ENCODE data around the gene SLC9C1.

The SLC9C1 gene

GRCh38 chr3:112334691-112335433 lies 40.8 kb upstream of the SLC9C1 start:
- H3K27me3 ChIP-seq (ENCODE audit: insufficient read depth, insufficient read length) = no peaks in the 10 kb centered on the region
- H3K4me1 ChIP-seq (ENCODE audit: insufficient read depth, insufficient read length) = no peaks in the 10 kb centered on the region
- no peak overlapping the region for H3K9ac ChIP-seq (ENCODE audit: insufficient read length, low read depth)
- no peak for TF ChIP-seq YY1 (IDR thresholded peaks at IDR 0.05; ENCODE audit: insufficient read depth, insufficient read length)
- no peak for TF ChIP-seq ZNF274 (IDR thresholded peaks at IDR 0.05; ENCODE audit: low read depth, low read length)
- no peak for TF ChIP-seq SUZ12 (IDR thresholded peaks at IDR 0.05; ENCODE audit: extremely low read depth, insufficient read depth, insufficient read length)
- H3K4me3 ChIP-seq (ENCODE audit: insufficient read length, low read depth) = no peak overlapping the region
- no peak for DNase-seq (ENCODE audit: low read depth, low spot score)
- no peaks in the 10 kb centered on the region for H3K9me3 ChIP-seq (ENCODE audit: insufficient read depth, low read length)
- H3K36me3 ChIP-seq (ENCODE audit: insufficient read depth, insufficient read length, low read length) = peaks cover 14% of the 10 kb centered on the region

DNA sequence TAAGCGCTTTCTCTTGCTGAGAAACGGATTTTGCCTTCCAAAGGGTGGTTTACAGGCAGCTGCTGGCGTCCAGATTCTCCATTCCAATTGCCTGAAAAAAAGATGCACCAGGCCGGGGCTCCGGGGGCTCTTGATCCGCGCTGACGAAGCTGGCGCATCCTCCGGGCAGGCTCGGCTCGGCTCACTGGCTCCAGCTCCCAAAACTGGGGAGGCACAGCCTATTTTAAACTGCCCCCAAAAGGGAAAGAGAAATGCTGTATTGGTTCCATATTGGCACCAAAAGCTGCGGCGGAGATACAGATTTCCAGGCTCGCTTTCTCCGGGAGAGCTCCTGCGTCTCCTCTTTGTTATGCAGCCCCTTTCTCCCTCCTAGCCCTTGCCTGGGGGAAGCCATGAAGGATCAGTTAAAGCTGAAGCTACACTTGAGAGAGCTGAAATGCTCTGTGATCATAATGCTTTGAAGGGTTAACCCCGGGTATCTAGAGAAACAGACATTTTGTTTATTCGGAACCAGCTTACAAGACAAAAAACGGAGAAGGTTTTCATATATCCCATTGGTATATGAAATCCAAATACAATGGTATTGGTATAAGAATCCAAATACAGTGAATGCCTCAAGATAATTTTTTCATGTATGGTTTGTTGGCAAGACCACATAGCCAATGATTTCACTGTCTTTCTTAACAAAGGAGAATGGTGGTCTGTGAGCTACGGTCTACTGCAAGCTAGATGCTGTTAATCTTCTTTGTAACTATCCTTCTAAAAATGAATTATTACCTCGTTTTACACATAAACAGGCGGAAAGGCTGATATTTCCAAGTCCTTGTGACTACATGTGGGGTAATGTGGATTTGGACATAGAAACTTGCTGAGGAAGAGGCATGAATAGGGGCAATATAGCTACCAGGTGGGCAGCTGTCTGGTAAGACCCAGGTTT lies 39.6 kb upstream of the SLC9C1 start:
- Histone ChIP-seq H3K9me3 (ENCODE audit: insufficient read depth, low read length) (no peaks in the 10 kb centered on the region), H3K27me3 (ENCODE audit: insufficient read depth, insufficient read length) (no peaks in the 10 kb centered on the region)
- DNase-seq (ENCODE audit: low read depth, low spot score) = peak; percentile 57

GRCh38 chr3:112333002-112333380 lies 39.0 kb upstream of the SLC9C1 start, which contains the start of gene CD200:
CD200 (plus strand) TSS chr3:112333156; CDS start chr3:112333213, 57 bp downstream.
- Histone ChIP-seq H3K27me3 (ENCODE audit: insufficient read depth, insufficient read length) (no peaks in the 10 kb centered on the region), H3K4me1 (ENCODE audit: insufficient read depth, insufficient read length) (no peaks in the 10 kb centered on the region), H3K9me3 (ENCODE audit: insufficient read depth, low read length) (no peaks in the 10 kb centered on the region), H3K36me3 (ENCODE audit: insufficient read depth, insufficient read length, low read length) (peaks cover 14% of the 10 kb centered on the region), H3K4me3 (ENCODE audit: insufficient read length, low read depth) (peak within 1 kb of the TSS; percentile 80), H3K9ac (ENCODE audit: insufficient read length, low read depth) (peak within 1 kb of the TSS; percentile 91)
- no peak for TF ChIP-seq ZNF274 (IDR thresholded peaks at IDR 0.05; ENCODE audit: low read depth, low read length)
- no peak for TF ChIP-seq SUZ12 (IDR thresholded peaks at IDR 0.05; ENCODE audit: extremely low read depth, insufficient read depth, insufficient read length)
- no peak for TF ChIP-seq YY1 (IDR thresholded peaks at IDR 0.05; ENCODE audit: insufficient read depth, insufficient read length)
- DNase-seq (ENCODE audit: low read depth, low spot score) = peak; percentile 59

More for the DNA sequence above, 39.6 kb upstream of the SLC9C1 start:
- TF ChIP-seq ZNF274 (IDR thresholded peaks at IDR 0.05; ENCODE audit: low read depth, low read length) = no peak
- TF ChIP-seq YY1 (IDR thresholded peaks at IDR 0.05; ENCODE audit: insufficient read depth, insufficient read length) = peak; percentile 29
- no peaks in the 10 kb centered on the region for H3K4me1 ChIP-seq (ENCODE audit: insufficient read depth, insufficient read length)
- H3K36me3 ChIP-seq (ENCODE audit: insufficient read depth, insufficient read length, low read length) = peaks cover 14% of the 10 kb centered on the region
- peak overlapping the region; percentile 80 for H3K4me3 ChIP-seq (ENCODE audit: insufficient read length, low read depth)
- H3K9ac ChIP-seq (ENCODE audit: insufficient read length, low read depth) = peak overlapping the region; percentile 91

DNA sequence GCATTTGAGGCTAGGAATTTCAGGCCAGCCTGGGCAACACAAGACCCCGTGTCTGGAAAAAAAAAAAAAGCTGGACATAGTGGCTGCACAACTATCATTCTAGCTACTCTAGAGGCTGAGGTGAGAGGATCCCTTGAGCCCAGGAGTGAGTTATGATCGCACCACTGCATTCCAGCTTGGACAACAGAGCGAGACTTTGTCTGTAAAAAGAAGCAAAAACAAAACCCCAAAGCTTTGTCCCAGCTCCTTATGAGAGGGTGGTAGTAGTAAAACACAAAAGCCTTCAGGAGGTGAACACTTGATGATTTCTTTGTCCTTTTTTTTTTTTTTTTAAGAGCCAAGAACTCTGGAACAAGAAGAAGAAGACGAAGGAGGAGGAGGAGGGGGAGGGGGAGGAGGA lies 37.8 kb upstream of the SLC9C1 start:
- peak overlapping the region; percentile 11 for H3K9ac ChIP-seq (ENCODE audit: insufficient read length, low read depth)
- no peaks in the 10 kb centered on the region for H3K27me3 ChIP-seq (ENCODE audit: insufficient read depth, insufficient read length)
- no peaks in the 10 kb centered on the region for H3K4me1 ChIP-seq (ENCODE audit: insufficient read depth, insufficient read length)
- TF ChIP-seq YY1 (IDR thresholded peaks at IDR 0.05; ENCODE audit: insufficient read depth, insufficient read length) = no peak
- TF ChIP-seq ZNF274 (IDR thresholded peaks at IDR 0.05; ENCODE audit: low read depth, low read length) = no peak
- no peaks in the 10 kb centered on the region for H3K9me3 ChIP-seq (ENCODE audit: insufficient read depth, low read length)
- no peak overlapping the region for H3K4me3 ChIP-seq (ENCODE audit: insufficient read length, low read depth)
- no peak for DNase-seq (ENCODE audit: low read depth, low spot score)
- peaks cover 12% of the 10 kb centered on the region for H3K36me3 ChIP-seq (ENCODE audit: insufficient read depth, insufficient read length, low read length)

DNA sequence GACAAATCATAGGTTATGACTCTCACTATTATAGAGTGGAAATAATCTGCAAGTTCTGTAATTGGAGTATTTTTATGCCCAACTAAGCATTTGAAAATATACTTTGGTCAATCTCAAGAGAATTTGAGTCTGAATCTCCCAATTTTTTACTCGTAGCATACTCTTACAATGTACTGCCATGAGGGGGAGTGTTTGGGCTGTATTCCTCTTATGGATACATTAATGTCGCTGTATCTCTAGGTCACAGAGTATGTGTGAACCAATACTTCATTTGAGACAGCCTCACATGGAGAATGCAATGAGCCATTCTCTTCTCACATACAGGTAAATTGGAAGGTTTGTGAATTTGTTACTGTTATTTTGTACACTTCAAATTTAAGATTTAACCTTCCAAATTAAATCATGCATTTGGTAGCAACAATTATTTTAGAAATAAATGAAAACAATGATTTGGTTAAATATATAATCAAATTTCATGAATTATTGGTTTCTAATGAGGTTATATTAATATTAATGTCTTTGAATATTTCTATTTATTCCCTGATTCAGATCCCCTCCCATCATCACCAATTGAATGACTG lies 33.4 kb upstream of the SLC9C1 start:
- no peak for TF ChIP-seq YY1 (IDR thresholded peaks at IDR 0.05; ENCODE audit: insufficient read depth, insufficient read length)
- no peak for TF ChIP-seq ZNF274 (IDR thresholded peaks at IDR 0.05; ENCODE audit: low read depth, low read length)
- TF ChIP-seq SUZ12 (IDR thresholded peaks at IDR 0.05; ENCODE audit: extremely low read depth, insufficient read depth, insufficient read length) = no peak
- no peaks in the 10 kb centered on the region for H3K27me3 ChIP-seq (ENCODE audit: insufficient read depth, insufficient read length)
- H3K4me1 ChIP-seq (ENCODE audit: insufficient read depth, insufficient read length) = no peaks in the 10 kb centered on the region
- no peaks in the 10 kb centered on the region for H3K9me3 ChIP-seq (ENCODE audit: insufficient read depth, low read length)
- no peak overlapping the region for H3K9ac ChIP-seq (ENCODE audit: insufficient read length, low read depth)
- DNase-seq (ENCODE audit: low read depth, low spot score) = no peak
- no peak overlapping the region for H3K4me3 ChIP-seq (ENCODE audit: insufficient read length, low read depth)
- H3K36me3 ChIP-seq (ENCODE audit: insufficient read depth, insufficient read length, low read length) = no peaks in the 10 kb centered on the region

GRCh38 chr3:112321867-112322652 lies 28.0 kb upstream of the SLC9C1 start:
- H3K36me3 ChIP-seq (ENCODE audit: insufficient read depth, insufficient read length, low read length) = no peaks in the 10 kb centered on the region
- DNase-seq (ENCODE audit: low read depth, low spot score) = no peak
- 0 out of 2 replicates have a peak, but pooled peaks cover 3% of the 10 kb centered on the region for H3K9me3 ChIP-seq (ENCODE audit: insufficient read depth, low read length)
- no peak overlapping the region for H3K9ac ChIP-seq (ENCODE audit: insufficient read length, low read depth)
- H3K4me1 ChIP-seq (ENCODE audit: insufficient read depth, insufficient read length) = no peaks in the 10 kb centered on the region
- TF ChIP-seq SUZ12 (IDR thresholded peaks at IDR 0.05; ENCODE audit: extremely low read depth, insufficient read depth, insufficient read length) (no peak), YY1 (IDR thresholded peaks at IDR 0.05; ENCODE audit: insufficient read depth, insufficient read length) (no peak), ZNF274 (IDR thresholded peaks at IDR 0.05; ENCODE audit: low read depth, low read length) (no peak)
- H3K27me3 ChIP-seq (ENCODE audit: insufficient read depth, insufficient read length) = no peaks in the 10 kb centered on the region
- H3K4me3 ChIP-seq (ENCODE audit: insufficient read length, low read depth) = no peak overlapping the region
